Measurements from ENCODE around the gene PTCH1. TPM values are rescaled to one million over a fixed set of nuclear protein-coding genes. Genes with fewer than 3 reads are reported as not detected.

The PTCH1 gene
- total RNA-seq, 2 donors from 2014 or later, result 26.0 to 32.9 TPM

- H3K27ac Mint-ChIP-seq, result no peak overlapping the region
- peaks cover 7% of the 10 kb centered on the region for H3K36me3 Mint-ChIP-seq (ENCODE audit: low read depth)
- Histone ChIP-seq H3K9me3 (ENCODE audit: control insufficient read depth, low read length) (no peaks in the 10 kb centered on the region), H3K27ac (ENCODE audit: low read depth, low read length) (no peak overlapping the region), H3K36me3 (ENCODE audit: control insufficient read depth, insufficient read depth, low read length) (no peaks in the 10 kb centered on the region), H3K4me1 (ENCODE audit: control insufficient read depth, insufficient read depth, low read length) (no peaks in the 10 kb centered on the region), H3K4me3 (ENCODE audit: low read length) (no peak overlapping the region), H3K9ac (ENCODE audit: extremely low read depth, low read length, poor library complexity, severe bottlenecking) (no peak overlapping the region), H3K27me3 (ENCODE audit: control insufficient read depth, insufficient read depth, low read length, poor library complexity, severe bottlenecking) (no peaks in the 10 kb centered on the region)
- peaks cover 28% of the 10 kb centered on the region for H3K9me3 Mint-ChIP-seq
- no peak for TF ChIP-seq CTCF (conservative IDR thresholded peaks at IDR 0.05)
- WGBS, 2 experiments (ENCODE audit: insufficient coverage in 1 of 2, insufficient read length in 1 of 2), result 94 to 97% methylated on average over 1 of the region's 1 CpG
- H3K4me1 Mint-ChIP-seq, result peaks cover 14% of the 10 kb centered on the region
- H3K4me3 Mint-ChIP-seq, result no peak overlapping the region
- DNase-seq, result no peak
- peaks cover 11% of the 10 kb centered on the region for H3K27me3 Mint-ChIP-seq (ENCODE audit: insufficient read depth)
Measured at GRCh38 chr9:95431286-95431685, 85.5 kb downstream of the PTCH1 start.

DNA sequence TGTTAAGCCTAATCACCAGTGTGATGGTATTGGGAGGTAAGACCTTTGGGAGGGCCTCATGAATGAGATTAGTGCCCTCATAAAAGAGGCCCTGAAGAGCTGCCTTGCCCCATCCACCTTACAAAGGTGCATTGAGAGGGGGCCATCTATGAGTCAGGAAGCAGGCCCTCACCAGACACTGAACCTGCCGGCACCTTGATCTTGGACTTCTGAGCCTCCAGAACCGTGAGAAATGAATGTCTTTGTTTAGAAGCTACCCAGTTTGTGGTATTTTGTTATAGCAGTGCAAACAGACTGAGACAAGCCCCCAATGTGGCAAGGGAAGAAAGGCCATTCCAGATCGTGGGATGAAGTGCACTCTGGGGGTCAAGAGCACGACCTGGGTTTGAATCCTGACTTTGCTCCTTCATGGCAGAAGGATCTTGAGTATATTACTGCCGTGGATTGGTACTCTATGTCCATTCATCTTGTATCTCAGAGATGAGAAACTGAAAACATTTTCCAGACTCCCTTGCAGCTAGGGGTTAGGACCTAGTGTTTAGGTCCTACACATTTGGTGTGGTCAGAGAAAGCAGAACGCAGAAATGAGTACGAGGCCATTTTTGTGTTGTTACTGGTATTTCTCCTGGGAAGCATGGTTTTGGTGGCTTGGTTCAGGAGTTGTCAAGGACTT is 86.7 kb downstream of the PTCH1 start:
- Mint-ChIP-seq H3K27ac (no peak overlapping the region), H3K27me3 (ENCODE audit: insufficient read depth) (peaks cover 11% of the 10 kb centered on the region), H3K4me1 (peaks cover 15% of the 10 kb centered on the region), H3K9me3 (peaks cover 35% of the 10 kb centered on the region), H3K36me3 (ENCODE audit: low read depth) (peaks cover 7% of the 10 kb centered on the region), H3K4me3 (no peak overlapping the region)
- Histone ChIP-seq H3K36me3 (ENCODE audit: control insufficient read depth, insufficient read depth, low read length) (no peaks in the 10 kb centered on the region), H3K4me3 (ENCODE audit: low read length) (no peak overlapping the region), H3K4me1 (ENCODE audit: control insufficient read depth, insufficient read depth, low read length) (no peaks in the 10 kb centered on the region), H3K9ac (ENCODE audit: extremely low read depth, low read length, poor library complexity, severe bottlenecking) (no peak overlapping the region), H3K27ac (ENCODE audit: low read depth, low read length) (no peak overlapping the region), H3K9me3 (ENCODE audit: control insufficient read depth, low read length) (no peaks in the 10 kb centered on the region), H3K27me3 (ENCODE audit: control insufficient read depth, insufficient read depth, low read length, poor library complexity, severe bottlenecking) (no peaks in the 10 kb centered on the region)
- TF ChIP-seq CTCF (conservative IDR thresholded peaks at IDR 0.05), result no peak
- 92 to 100% methylated on average over 6 to 7 of the region's 7 CpGs for WGBS, 2 experiments (ENCODE audit: insufficient coverage in 1 of 2, insufficient read length in 1 of 2)
- no peak for DNase-seq

DNA sequence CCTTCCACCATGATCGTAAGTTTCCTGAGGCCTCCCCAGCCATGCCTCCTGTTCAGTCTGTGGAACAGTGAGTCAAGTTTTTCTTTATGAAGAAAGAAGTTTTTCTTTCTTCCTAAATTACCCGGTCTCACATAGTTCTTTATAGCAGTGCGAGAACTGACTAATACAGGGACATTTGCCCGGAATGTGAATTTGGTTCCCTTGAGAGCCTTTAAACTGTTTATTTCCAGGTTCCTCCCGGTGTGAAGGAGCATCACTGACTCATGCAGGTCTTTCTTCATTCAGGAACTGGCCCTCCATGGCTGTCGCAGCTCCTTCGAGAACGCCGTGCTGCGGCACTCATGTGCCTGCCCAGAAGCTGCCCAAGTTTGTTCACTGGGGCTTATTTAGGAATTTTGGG is 87.7 kb downstream of the PTCH1 start:
- H3K36me3 ChIP-seq (ENCODE audit: control insufficient read depth, insufficient read depth, low read length), result no peaks in the 10 kb centered on the region
- no peak overlapping the region for H3K4me3 Mint-ChIP-seq

More for the DNA sequence above, 87.7 kb downstream of the PTCH1 start:
- Histone ChIP-seq H3K4me1 (ENCODE audit: control insufficient read depth, insufficient read depth, low read length) (no peaks in the 10 kb centered on the region), H3K27ac (ENCODE audit: low read depth, low read length) (no peak overlapping the region), H3K27me3 (ENCODE audit: control insufficient read depth, insufficient read depth, low read length, poor library complexity, severe bottlenecking) (no peaks in the 10 kb centered on the region), H3K4me3 (ENCODE audit: low read length) (no peak overlapping the region), H3K9ac (ENCODE audit: extremely low read depth, low read length, poor library complexity, severe bottlenecking) (no peak overlapping the region), H3K9me3 (ENCODE audit: control insufficient read depth, low read length) (peaks cover 8% of the 10 kb centered on the region)
- peaks cover 5% of the 10 kb centered on the region for H3K4me1 Mint-ChIP-seq
- H3K9me3 Mint-ChIP-seq, result peaks cover 40% of the 10 kb centered on the region
- 94% methylated on average over 5 to 10 of the region's 10 CpGs for WGBS, 2 experiments (ENCODE audit: insufficient coverage in 1 of 2, insufficient read length in 1 of 2)
- no peak for DNase-seq
- TF ChIP-seq CTCF (conservative IDR thresholded peaks at IDR 0.05), result no peak
- no peak overlapping the region for H3K27ac Mint-ChIP-seq
- H3K27me3 Mint-ChIP-seq (ENCODE audit: insufficient read depth), result peaks cover 9% of the 10 kb centered on the region
- H3K36me3 Mint-ChIP-seq (ENCODE audit: low read depth), result peaks cover 11% of the 10 kb centered on the region

All from endodermal cell (in vitro differentiated cells).